ENCODE results near the gene TMEM250.

The TMEM250 gene

GRCh38 chr9:136133959-136134484 is 15.3 kb upstream of the TMEM250 start:
- no peak for TF ChIP-seq CTCF (conservative IDR thresholded peaks at IDR 0.05; ENCODE audit: low read depth)
- CTCF ChIA-PET: no interaction called here
- DNase-seq (ENCODE audit: low spot score): no peak
- POLR2A ChIA-PET (ENCODE audit: low non-redundant PET): no interaction called here
- H3K27ac ChIP-seq: no peak overlapping the region

GRCh38 chr9:136133191-136133958 is 14.7 kb upstream of the TMEM250 start:
- DNase-seq (ENCODE audit: low spot score): no peak
- ChIA-PET CTCF (interaction anchor here (0.5 to 0.7 kb wide), 4 partner anchors 112 to 451 kb away, joined by 3 read pairs; no protein-coding TSS in a partner anchor), POLR2A (ENCODE audit: low non-redundant PET) (no interaction called here)
- H3K27ac ChIP-seq: no peak overlapping the region
- TF ChIP-seq CTCF (conservative IDR thresholded peaks at IDR 0.05; ENCODE audit: low read depth): peak; percentile 69

GRCh38 chr9:136132512-136133050 is 13.9 kb upstream of the TMEM250 start:
- DNase-seq (ENCODE audit: low spot score): no peak
- TF ChIP-seq CTCF (conservative IDR thresholded peaks at IDR 0.05; ENCODE audit: low read depth): no peak
- ChIA-PET POLR2A (ENCODE audit: low non-redundant PET) (no interaction called here), CTCF (interaction anchor here (0.5 to 0.7 kb wide), 4 partner anchors 112 to 450 kb away, joined by 3 read pairs; no protein-coding TSS in a partner anchor)
- no peak overlapping the region for H3K27ac ChIP-seq

- TF ChIP-seq CTCF (conservative IDR thresholded peaks at IDR 0.05; ENCODE audit: low read depth): no peak
- no peak overlapping the region for H3K27ac ChIP-seq
- POLR2A ChIA-PET (ENCODE audit: low non-redundant PET): interaction anchor here (0.6 kb wide), 1 partner anchor 280 kb away, joined by 3 read pairs; no protein-coding TSS in a partner anchor
- CTCF ChIA-PET: interaction anchor here (0.6 kb wide), 1 partner anchor 20 kb away, joined by 3 read pairs; no protein-coding TSS in a partner anchor
- no peak for DNase-seq (ENCODE audit: low spot score)
These were observed 13.2 kb upstream of the TMEM250 start for GRCh38 chr9:136131629-136132511.

- POLR2A ChIA-PET (ENCODE audit: low non-redundant PET): no interaction called here
- no peak for DNase-seq (ENCODE audit: low spot score)
- CTCF ChIA-PET: interaction anchor here (0.6 to 0.7 kb wide), 3 partner anchors 46 to 332 kb away, joined by 3 read pairs; no protein-coding TSS in a partner anchor
- H3K27ac ChIP-seq: no peak overlapping the region
- no peak for TF ChIP-seq CTCF (conservative IDR thresholded peaks at IDR 0.05; ENCODE audit: low read depth)
These were observed 10.5 kb upstream of the TMEM250 start for GRCh38 chr9:136129176-136129575.

GRCh38 chr9:136128436-136128835 is 9.8 kb upstream of the TMEM250 start:
- DNase-seq (ENCODE audit: low spot score): no peak
- H3K27ac ChIP-seq: no peak overlapping the region
- ChIA-PET POLR2A (ENCODE audit: low non-redundant PET) (interaction anchor here (0.5 kb wide), 1 partner anchor 647 kb away, joined by 3 read pairs; no protein-coding TSS in a partner anchor), CTCF (interaction anchor here (0.6 to 1.3 kb wide), 3 partner anchors 39 to 331 kb away, joined by 3 to 5 read pairs (median 4); no protein-coding TSS in a partner anchor)
- TF ChIP-seq CTCF (conservative IDR thresholded peaks at IDR 0.05; ENCODE audit: low read depth): no peak
